NOMO-1 treated with dmso at 0.1 percent for 144 hours (cell line): Measurements from ENCODE around the gene ATP5PD.
A peak's percentile ranks its signal among the peaks of the same experiment; 100 is the strongest.
"Not testable (repeated sequence)": the region's sequence is repeated elsewhere in the genome, so short reads cannot be mapped to it uniquely, and the experiment has no call there.

ENCODE experiments used
- DNase-seq: peaks from one replicate; lab custom pipeline; 2025; ENCODE audit not compliant: unreplicated experiment; lab: John Stamatoyannopoulos, UW

The ATP5PD gene

DNA sequence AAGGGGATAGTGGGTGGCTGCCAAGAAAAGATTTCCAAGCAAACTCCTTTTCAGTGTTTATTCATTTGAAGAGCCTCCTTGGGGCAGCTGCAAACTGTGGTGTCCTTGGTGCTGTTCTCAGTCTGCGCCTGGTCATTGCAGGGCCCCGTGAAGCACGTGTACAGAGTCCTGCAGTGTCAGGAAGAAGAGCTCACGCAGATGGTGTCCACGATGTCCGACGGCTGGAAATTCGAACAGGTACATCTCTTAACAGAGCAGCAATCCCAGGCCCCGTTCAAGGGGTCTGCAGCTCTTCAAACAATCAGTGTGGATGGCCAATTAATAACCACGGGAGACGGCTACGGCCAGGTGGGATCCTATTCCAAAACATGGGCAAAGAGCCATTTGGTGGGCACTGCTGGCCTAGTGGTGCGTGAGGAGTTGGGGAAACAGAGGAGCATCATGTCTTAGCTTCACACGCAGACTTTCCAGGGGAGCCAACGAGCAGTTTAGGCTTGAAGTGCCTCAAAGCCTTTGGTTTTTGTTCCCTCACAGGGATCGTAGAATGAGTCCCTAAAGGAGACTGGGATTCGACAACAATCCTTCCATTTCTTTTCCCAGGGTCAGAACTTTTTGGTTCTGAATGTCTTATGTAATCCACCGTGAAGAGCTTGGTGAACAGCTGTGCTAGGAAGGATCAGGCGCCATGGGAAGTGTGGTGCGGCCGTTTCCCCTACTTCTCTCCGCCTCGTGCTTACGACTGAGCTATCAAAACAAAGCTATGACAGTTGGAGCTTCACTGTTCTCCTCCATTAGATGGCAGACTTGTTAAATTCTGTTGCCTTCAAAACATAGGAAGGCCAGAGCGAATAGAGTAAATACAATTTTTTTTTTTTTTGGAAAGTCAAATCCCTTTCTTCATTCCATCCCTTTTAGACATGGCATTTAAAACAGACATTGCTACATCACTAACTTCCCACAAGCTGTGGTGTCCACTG lies 12.9 kb upstream of the ATP5PD start:
- DNase-seq = peak; percentile 16

DNA sequence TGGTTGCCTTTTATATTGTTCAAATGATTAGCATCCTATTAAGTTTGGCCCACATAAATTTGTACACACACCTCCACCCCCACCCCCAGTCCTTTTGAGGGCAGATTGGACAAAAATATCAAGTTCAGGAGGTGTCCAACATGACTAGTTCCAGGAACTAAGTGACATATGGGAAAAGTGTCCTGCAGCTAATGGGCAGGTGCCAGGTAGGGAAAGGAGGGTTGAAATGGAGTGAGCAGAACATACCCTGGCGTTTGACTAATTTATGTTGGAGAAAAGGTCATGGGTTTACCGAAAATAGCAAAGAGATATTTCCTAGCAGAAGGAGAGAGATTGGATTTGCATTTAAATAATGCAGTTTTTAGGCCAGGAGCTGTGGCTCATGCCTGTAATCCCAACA lies 5.2 kb upstream of the ATP5PD start:
- DNase-seq = no peak

DNA sequence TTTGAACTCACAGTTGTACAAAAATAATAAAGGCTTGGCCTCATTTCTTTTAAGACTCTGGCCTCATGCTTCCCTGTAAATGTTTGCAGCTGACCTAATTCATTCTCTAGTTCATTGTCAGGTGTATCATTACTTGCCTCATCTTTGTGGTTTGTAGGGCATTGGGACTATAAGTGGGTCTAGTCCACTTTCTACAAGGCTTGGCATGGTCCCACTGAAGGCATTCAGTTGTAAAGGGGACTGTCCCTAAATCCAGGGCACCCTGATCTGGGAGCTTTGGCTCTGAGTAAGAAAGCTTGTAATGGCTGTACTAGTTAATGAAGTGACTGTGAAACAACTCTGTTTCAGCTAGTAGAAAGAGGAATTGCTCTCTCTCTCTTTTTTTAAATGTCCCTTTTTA lies 2.9 kb upstream of the ATP5PD start:
- no peak for DNase-seq

DNA sequence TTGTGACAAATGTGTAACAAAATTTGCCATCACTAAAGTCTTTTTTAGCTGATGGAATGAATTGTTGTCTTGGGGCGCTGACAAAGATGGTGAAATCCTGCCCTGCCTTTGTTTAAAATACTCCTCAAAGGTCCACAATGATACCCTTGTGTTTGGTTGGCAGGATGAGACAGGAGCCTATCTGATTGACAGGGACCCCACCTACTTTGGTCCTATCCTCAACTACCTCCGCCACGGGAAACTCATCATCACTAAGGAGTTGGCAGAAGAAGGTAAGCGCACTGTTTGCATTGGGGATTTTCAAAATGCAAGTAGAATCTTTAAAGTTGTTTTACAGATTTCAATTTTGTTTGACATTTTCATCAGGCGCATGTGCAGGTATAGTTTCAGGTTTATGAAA lies 2.3 kb upstream of the ATP5PD start:
- DNase-seq = no peak

DNA sequence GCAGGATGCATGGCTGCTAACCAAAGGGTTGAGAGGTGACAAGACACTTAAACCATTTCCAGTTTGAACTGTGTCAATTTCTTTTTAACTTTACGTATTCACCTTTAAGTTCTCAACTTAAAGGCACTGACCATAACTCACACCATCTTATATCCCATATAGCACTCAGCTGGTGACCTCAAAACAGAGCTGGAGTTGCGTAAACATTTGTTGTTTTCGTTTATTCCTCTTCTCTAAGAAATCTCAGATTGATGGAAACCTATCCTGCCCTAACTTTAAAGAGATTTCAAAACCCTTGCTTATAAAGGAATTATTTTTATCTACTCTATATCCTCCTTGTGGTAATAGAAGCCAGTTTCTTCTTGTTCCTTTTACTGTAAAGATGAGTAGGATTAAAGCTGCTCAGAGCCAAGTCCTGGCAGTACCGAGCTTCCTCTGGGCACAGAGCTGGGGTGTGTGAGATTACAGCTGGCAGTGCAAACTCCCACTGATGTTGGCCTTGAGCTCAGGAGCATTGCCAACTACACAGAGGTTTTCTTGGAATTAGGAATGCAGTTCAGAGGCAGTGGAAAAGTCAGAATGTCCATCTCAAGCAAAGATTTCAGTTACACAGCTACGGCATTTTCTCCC lies 1.6 kb upstream of the ATP5PD start:
- DNase-seq = no peak

DNA sequence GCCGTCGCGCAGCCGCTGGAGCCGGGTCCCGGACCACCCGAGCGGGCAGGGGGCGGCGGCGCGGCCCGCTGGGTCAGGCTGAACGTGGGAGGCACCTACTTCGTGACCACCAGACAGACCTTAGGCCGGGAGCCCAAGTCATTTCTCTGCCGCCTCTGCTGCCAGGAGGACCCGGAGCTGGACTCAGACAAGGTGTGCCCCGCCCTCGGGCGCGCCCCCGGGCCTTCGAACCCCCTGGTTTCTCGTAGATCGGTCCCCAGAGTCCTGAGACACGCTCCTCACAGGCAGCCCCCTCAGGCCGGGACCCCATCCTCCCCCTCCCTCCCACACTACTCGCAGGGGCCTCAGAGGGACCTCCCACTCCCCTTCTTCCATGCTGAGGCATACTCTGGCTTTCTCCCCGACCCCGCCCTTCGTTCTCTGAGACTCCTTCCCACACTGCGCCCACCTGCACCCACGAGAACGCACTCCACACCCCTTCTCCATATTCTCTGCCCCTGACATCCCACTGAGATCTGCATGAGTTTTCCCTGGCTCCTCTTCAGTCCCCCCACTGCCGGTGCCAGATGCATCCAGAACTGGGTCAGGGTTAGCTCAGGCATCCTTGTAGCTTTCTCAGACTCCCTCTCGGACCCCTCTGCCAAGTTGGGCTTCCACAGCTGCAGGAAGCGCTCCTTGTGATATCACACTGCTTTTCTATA lies 779 bp upstream of the ATP5PD start:
- no peak for DNase-seq

DNA sequence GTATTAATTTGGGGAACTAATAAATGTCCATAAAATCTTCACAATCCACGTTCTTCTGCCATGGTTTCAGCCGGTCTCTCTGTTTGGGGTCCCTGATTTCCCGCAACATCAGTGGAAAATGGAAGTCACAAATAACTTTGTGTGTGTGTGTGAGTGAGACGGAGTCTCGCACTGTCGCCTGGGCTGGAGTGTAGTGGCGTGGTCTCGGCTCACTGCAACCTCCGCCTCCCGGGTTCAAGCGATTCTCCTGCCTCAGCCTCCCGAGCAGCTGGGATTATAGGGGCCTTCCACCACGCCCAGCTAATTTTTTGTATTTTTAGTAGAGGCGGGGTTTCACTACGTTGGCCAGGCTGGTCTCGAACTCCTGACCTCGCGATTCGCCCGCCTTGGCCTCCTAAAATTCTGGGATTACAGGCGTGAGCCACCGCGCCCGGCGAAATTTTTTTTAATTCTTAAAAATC lies 793 bp downstream of the ATP5PD start:
- not testable (repeated sequence) for DNase-seq

DNA sequence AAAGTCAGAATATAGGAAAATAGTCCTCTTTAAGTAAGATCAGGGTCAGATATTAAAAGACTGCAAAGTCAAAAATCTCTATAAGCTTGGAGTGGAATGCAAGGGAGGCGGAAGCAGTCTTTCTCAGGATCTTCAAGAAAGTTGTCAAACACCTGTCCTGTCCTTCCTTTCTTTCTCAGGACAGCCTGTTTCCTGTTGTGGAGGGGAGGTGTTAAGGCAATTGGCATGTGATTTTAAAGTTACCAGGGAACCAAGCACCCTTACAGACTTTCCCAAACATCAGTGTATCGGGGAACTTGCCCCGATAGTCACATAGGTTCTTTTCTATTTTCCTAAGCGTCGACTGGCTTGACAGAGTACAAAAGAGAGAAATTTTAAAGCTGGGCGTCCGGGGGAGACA lies 2.1 kb downstream of the ATP5PD start:
- DNase-seq = no peak

DNA sequence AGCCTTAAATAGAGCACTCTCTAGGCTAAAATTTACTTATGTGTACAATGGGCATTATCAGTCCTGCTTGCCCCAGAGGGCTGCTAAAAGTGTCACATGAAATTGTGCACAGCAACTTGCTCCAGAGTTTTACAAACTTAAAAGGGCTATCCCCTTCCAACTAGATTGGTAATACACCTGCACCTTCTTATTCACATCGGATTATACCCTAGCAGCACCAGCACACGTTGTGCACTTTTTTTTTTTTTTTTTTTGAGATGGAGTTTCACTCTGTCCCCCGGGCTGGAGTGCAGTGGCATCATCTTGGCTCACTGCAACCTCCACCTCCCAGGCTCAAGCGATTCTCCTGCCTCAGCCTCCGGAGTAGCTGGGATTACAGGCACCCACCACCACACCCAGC lies 3.0 kb downstream of the ATP5PD start:
- DNase-seq = not testable (repeated sequence)

DNA sequence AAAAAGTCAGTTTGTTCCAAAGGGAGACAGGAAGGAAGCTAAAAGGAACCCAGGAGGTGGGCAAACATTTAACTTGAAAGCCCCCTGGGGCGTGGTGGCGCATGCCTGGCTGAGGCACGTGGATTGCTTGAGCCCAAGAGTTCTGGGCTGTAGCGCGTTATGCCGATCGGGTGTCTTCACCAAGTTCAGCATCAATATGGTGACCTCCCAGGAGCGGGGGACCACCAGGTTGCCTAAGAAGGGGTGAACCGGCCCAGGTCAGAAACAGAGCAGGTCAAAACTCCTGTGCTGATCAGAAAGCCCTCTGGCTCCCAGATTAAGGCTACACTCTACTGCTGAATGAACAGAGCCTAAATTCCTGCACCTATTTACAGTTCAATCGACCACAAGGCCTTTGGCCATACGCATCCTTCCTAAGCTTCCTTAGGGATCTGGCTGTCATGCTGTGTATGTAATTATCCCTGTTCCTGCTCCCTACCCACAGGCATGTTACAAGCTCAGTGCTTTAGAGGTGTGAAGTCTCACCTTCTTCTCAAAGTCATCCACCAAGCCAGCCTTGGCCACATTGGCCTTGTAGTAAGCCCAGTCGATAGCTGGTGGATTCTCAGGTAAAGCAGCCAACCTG lies 5.0 kb downstream of the ATP5PD start:
- DNase-seq = no peak

DNA sequence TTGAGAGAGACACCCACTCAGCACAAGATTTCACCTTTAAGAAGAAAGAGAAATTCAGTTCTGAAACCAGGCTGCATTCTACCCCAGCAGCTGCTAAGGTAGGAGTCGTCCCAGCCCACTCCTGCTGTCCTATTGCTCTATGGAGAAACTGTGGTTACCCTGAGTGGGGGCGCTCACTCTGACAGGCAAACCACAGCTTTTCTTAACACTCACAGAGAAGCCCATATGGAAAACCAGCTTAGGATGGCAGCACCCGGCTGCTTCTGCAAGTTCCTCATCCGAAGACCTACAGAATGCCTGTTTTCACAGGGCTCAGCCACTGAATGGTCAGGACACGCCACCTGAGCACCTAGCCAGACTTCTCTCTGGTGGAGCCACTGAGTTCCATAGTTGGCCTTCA lies 7.5 kb downstream of the ATP5PD start:
- no peak for DNase-seq

DNA sequence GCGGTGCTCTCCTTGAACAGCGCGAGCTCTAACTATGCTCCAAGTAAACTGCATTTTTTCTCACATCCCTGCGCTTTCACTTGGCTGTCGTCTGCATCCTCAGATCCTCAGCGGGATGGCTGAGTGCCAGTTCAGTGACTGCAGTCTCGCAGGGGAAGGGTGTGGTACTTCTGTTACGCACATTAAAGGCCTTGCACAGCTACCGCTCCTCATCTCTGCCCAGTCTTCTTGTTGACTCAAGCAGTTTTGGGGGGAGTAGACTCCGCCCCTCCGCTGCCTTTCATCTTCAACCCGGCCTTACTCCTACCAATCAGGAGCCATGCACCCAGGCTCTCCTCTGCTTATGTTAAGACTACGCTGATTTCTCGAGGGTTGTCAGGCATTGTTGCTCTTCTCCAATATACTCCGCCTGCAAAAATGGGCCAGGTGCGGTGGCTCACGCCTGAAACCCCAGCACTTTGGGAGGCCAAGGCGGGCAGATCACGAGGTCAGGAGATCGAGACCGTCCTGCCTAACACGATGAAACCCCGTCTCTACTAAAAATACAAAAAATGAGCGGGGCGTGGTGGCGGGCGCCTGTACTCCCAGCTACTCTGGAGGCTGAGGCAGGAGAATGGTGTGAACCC lies 10.0 kb downstream of the ATP5PD start:
- no peak for DNase-seq

DNA sequence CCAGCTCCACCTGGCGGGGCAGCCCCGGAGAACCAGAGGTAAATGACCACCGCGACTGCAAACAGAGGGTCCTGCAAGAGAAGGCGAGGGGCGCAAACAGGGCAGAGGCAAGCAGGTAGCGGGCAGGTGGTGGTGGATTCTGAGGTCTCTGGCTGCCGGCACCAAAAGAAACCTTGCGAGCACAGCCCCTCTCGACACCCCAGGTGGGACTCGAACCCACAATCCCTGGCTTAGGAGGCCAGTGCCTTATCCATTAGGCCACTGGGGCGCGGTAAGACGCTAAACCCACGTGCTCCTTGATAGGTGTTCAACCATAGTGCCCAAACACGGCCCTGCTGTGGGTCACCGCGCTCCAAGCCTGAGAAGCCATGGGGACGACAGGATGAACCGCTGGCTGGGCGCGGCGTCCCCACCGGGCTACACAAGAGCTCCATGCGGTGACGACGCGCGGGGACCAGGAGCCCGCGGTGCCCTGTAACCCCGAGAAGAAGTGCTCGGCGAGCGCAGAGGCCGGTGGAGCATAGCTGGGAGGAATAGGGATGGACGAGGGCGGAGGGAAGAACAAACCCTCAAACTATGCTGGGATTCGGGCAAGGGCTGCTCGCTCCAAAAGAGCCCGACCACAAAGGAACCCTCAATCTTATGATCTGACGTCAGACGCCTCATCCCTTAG lies 12.4 kb downstream of the ATP5PD start:
- DNase-seq = peak; percentile 82

DNA sequence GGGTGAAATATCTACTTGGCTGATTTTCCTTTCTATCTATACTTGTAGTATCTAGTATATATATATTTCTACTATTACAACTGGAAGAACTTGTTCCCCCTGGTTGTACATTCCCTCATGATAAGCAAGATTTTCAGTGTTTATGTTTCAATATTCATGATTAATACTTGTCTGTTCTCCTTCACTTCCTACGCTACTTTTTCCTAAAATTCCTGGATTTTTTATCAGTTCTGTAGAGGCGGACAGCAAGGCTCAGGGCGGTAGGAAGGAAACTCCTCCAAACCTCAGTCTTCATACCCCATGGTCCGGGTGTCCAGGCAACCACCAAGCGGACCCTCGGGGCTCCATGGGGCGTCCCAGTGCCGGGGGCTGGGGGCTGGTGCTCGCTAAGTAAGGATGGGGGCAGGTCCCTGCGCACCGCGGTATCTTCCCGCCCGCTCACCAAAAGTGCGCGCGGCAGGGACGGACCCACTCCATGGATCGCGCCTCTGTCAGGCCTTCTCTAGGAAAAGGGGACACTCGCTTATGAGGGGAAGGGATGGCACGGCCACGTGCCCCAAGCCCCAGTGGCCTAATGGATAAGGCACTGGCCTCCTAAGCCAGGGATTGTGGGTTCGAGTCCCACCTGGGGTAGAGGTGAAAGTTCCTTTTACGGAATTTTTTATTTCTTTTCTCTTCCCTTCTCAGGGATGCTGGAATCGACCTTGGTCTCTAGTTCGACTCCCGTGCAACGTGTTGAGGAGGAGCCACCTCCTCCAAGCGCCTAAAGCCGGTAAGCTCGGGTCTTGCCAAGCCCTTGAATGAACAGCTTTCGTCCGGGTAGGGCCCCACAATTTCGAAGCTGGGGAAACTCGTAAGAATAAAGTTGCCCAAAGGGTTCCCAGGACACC lies 13.2 kb downstream of the ATP5PD start:
- peak; percentile 38 for DNase-seq

DNA sequence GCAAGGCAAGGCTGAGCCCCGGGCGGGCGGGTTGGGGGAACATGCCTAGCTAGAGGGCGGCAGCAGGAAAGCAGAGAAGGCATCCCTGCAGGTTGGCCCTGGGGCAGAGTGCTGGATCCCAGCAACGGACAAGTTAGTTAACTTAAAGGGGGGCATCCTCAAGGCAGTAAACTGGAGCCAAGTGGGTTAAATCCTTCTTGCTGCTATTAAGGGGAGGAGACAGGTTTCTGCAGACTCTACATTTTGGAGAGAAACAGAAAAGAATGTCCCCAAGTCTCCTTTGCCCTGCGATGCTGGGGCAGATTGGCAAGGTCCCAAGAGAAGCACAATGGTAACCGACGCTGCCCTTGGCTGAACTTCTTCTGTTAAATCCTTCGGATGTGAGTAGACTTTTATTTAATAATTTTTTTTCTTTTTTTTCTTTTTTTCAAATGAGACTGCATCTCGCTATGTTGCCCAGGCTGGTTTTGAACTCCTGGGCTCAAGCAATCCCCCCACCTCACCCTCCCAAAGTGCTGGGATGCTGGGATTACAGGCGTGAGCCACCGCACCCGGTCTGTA lies 14.0 kb downstream of the ATP5PD start:
- DNase-seq = no peak

DNA sequence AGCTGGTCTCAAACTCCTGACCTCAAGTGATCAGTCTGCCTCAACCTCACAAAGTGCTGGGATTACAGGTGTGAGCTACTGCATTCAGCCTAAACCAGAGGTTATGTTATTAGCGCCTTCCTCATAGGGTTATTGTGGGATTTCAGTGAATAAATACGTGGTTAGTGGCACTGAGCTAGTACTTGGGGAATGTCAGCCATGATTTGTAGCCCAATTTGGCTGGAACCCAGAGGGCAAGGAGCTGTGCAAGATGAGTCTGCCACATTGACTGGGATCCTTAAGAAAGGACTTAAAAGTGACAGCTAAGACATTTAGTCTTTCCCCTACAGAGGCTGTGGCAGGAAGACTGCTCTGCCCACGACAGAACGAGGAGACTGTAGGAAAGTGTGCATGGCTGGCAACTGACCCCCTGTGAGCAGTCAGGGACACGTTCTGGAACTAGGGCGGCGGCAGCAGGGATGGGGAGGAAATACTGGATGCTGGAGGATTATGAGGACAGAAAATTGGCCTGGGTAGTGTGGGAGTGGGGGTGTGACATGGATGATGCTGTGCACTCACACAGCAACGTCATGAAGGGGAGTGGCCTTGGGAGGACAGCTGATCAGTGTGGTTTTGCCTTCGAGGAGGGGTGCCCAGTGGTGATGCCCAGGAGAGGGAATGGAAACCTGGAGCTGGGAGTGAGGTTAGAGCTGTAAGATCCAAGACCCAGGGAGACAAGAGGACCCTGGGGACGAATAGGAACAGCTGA lies 14.6 kb downstream of the ATP5PD start:
- DNase-seq = no peak

DNA sequence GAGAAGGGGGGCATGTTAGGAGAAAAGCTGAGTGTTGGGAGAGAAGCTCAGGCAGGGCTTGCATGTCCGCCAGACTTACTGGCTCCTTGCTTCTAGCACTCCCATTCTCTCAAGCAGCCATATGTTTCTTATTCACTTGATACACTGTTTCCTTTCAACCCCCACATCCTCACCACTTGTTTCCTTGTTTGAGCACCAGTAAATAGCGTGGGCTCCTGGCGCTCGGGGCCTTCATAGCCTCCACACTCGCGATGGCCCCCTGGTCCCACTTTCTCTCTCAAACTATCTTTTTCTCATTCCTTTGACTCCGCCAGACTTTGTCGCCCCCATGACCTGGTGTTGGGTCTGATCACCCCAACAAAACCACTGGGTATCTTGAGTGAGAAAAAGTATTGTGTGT lies 16.6 kb downstream of the ATP5PD start:
- no peak for DNase-seq

DNA sequence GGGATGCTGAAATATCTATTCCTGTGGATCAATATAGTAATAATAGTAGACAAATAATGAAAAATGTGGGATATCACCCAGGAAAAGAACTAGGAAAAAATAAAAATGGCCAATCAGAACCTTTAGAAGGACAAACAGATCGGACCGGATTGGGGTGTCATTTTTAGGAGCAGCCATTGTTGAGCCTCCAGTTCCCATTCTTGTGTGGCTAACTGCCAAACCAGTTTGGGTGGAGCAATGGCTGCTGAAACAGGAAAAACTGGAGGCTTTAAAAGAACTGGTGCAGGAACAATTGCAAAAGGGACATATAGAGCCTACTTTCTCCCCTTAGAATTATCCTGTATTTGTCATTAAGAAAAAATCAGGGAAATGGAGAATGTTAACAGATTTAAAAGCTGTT lies 20.1 kb downstream of the ATP5PD start:
- not testable (repeated sequence) for DNase-seq
